ENCODE measurements around the gene ITGB1.
"Not testable (repeated sequence)": the region's sequence is repeated elsewhere in the genome, so short reads cannot be mapped to it uniquely, and the experiment has no call there.

Gene ITGB1

GRCh38 chr10:32938554-32939061 is 19.4 kb downstream of the ITGB1 start:
- no peak for DNase-seq (ENCODE audit: low read depth, low spot score)

GRCh38 chr10:32937911-32938424 is 20.1 kb downstream of the ITGB1 start:
- no peak for DNase-seq (ENCODE audit: low read depth, low spot score)

GRCh38 chr10:32932225-32932729 is 25.8 kb downstream of the ITGB1 start:
- DNase-seq (ENCODE audit: low read depth, low spot score): no peak

- no peak for DNase-seq (ENCODE audit: low read depth, low spot score)
Measured at GRCh38 chr10:32931593-32931992, 26.4 kb downstream of the ITGB1 start.

GRCh38 chr10:32930036-32930435 is 28.0 kb downstream of the ITGB1 start:
- DNase-seq (ENCODE audit: low read depth, low spot score): no peak

GRCh38 chr10:32929634-32930033 is 28.4 kb downstream of the ITGB1 start:
- DNase-seq (ENCODE audit: low read depth, low spot score): no peak

- no peak for DNase-seq (ENCODE audit: low read depth, low spot score)
Measured at GRCh38 chr10:32927750-32928149, 30.3 kb downstream of the ITGB1 start.

GRCh38 chr10:32923849-32924248 is 34.2 kb downstream of the ITGB1 start:
- DNase-seq (ENCODE audit: low read depth, low spot score): no peak

- no peak for DNase-seq (ENCODE audit: low read depth, low spot score)
Measured at GRCh38 chr10:32923134-32923533, 34.9 kb downstream of the ITGB1 start.

- DNase-seq (ENCODE audit: low read depth, low spot score): no peak
Measured at GRCh38 chr10:32922170-32922569, 35.9 kb downstream of the ITGB1 start.

- DNase-seq (ENCODE audit: low read depth, low spot score): not testable (repeated sequence)
Measured at GRCh38 chr10:32917817-32918216, 40.2 kb downstream of the ITGB1 start.

- DNase-seq (ENCODE audit: low read depth, low spot score): no peak
Measured at GRCh38 chr10:32911285-32912016, 46.6 kb downstream of the ITGB1 start.

- not testable (repeated sequence) for DNase-seq (ENCODE audit: low read depth, low spot score)
Measured at GRCh38 chr10:32909970-32910369, 48.1 kb downstream of the ITGB1 start.

GRCh38 chr10:32909456-32909855 is 48.6 kb downstream of the ITGB1 start:
- no peak for DNase-seq (ENCODE audit: low read depth, low spot score)

- DNase-seq (ENCODE audit: low read depth, low spot score): no peak
Measured at GRCh38 chr10:32906595-32906994, 51.4 kb downstream of the ITGB1 start.

- no peak for DNase-seq (ENCODE audit: low read depth, low spot score)
Measured at GRCh38 chr10:32905466-32905865, 52.6 kb downstream of the ITGB1 start.

- no peak for DNase-seq (ENCODE audit: low read depth, low spot score)
Measured at GRCh38 chr10:32901815-32902214, 56.2 kb downstream of the ITGB1 start.

- not testable (repeated sequence) for DNase-seq (ENCODE audit: low read depth, low spot score)
Measured at GRCh38 chr10:32895200-32895968, 62.6 kb downstream of the ITGB1 start.

- DNase-seq (ENCODE audit: low read depth, low spot score): no peak
Measured at GRCh38 chr10:32893916-32894664, 63.9 kb downstream of the ITGB1 start.

- DNase-seq (ENCODE audit: low read depth, low spot score): no peak
Measured at GRCh38 chr10:32893434-32893833, 64.6 kb downstream of the ITGB1 start.

- DNase-seq (ENCODE audit: low read depth, low spot score): no peak
Measured at GRCh38 chr10:32891261-32891660, 66.8 kb downstream of the ITGB1 start.

- DNase-seq (ENCODE audit: low read depth, low spot score): no peak
Measured at GRCh38 chr10:32890444-32890843, 67.6 kb downstream of the ITGB1 start.

Data from smooth muscle cell of the brain vasculature (primary cell).